Uterus (tissue), 4 donors: ENCODE results near the gene MAP3K7. TPM values are rescaled to one million over a fixed set of nuclear protein-coding genes. Genes with fewer than 3 reads are reported as not detected.

Source experiments
- DNase-seq, 2 donors: peaks; one replicate each; pipeline ENCODE4 v3.0.0-alpha.2; 2019 to 2020
- H3K27ac ChIP-seq, 2 donors: fragments of 200-600 bp; sonication (generic); 1 replicate in 1 of 2; 2 replicates in 1 of 2; pipeline ENCODE4 v1.5.1; 2016 to 2018
- H3K27me3 ChIP-seq, 2 donors: fragments of 200-600 bp; sonication (generic); one replicate each; pipeline ENCODE4 v1.5.1; 2018 to 2019; ENCODE audit warnings: control low read depth in 1 of 2
- H3K36me3 ChIP-seq, 2 donors: fragments of 200-600 bp; sonication (generic); one replicate each; pipeline ENCODE4 v1.5.1; 2019; ENCODE audit warnings: control low read depth in 1 of 2
- H3K4me1 ChIP-seq, 2 donors: fragments of 200-600 bp; sonication (generic); one replicate each; pipeline ENCODE4 v1.5.1; 2018 to 2019; ENCODE audit warnings: control low read depth in 1 of 2
- H3K4me3 ChIP-seq, 2 donors: fragments of 200-600 bp; sonication (generic); 1 replicate in 1 of 2; 2 replicates in 1 of 2; pipeline ENCODE4 v1.5.1; 2018 to 2019; ENCODE audit warnings: mild to moderate bottlenecking in 1 of 2
- H3K9me3 ChIP-seq, 2 donors: fragments of 200-600 bp; sonication (generic); one replicate each; pipeline ENCODE4 v1.5.1; 2019; ENCODE audit warnings: control low read depth in 1 of 2
- POLR2A ChIP-seq, 2 donors: fragments of 450-650 bp; IDR thresholded peaks; one replicate each; pipeline ENCODE4 v1.6.1; 2016; ENCODE audit warnings: antibody characterized with exemption in 2 of 2, mild to moderate bottlenecking in 1 of 2, moderate library complexity in 1 of 2
- intact Hi-C: fragments of 100-400 bp; cut with DNase I; formaldehyde crosslinking; loops from one replicate; pipeline ENCODE4 v1.15.1; 2023; ENCODE audit warnings: low total_unique reads
- total RNA-seq, 4 donors: library from RNA; depleted of rRNA in 3 of 4; stranded (reverse); fragments of >200 nt in 3 of 4; gene quantifications; one replicate each; pipeline versions ENCODE4 v1.1.0 to v1.2.4, GENCODE V29; 2014 to 2023
- TF ChIP-seq, protein P1 (sequence below), 4 experiments: fragments of 200-600 bp in 2 of 4; fragments of 450-650 bp in 2 of 4; sonication (generic) in 2 of 4; IDR thresholded peaks; one replicate each; pipeline ENCODE4 v1.5.1; 2016 to 2019; ENCODE audit warnings: antibody characterized with exemption in 4 of 4, mild to moderate bottlenecking in 2 of 4, moderate library complexity in 1 of 4
- donor health status: DM: yes; HTN: yes; CAD: no.

Gene MAP3K7
- total RNA-seq, 4 donors from 2014 or later: 19.7 to 56.8 (median 27.7) TPM

DNA sequence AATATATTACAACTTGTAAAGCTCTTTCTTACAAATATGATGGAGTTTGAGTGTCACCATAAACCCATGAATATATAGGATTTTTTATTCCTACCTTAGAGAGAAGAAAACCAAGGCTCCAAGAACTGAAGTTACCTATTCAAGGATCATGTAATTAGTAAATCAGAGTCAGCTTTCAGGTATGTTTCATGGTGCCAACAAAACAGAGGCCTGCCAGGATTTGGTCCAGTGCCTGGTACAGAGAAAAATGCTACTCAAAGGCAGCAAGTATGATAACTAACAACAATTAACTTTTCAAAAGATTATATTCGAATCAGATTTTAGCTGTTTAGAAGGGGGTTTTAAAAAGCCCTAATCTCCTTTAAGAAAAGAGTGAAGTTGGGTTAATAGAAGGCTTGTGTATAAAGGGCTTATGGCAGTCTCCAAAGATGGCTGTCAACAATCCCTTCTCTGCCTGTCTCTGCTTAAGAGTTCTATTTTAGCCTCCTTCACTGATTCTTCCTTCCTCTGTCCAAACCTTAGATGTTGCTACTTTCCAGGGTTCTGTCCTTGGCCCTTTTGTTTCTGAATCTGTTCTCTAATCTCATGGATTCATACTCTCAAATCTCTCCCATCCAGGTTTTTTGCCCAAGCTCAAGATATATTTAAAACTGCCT is 7.8 kb downstream of the MAP3K7 start:
- Histone ChIP-seq H3K27ac (no peak overlapping the region), H3K9me3 (no peaks in the 10 kb centered on the region), H3K4me3 (no peak overlapping the region), H3K27me3 (no peaks in the 10 kb centered on the region), H3K4me1 (peaks cover 0 to 9% of the 10 kb centered on the region in 2 donors), H3K36me3 (no peaks in the 10 kb centered on the region)
- TF ChIP-seq POLR2A (IDR thresholded peaks at IDR 0.05): no peak
- TF ChIP-seq, protein P1, sequence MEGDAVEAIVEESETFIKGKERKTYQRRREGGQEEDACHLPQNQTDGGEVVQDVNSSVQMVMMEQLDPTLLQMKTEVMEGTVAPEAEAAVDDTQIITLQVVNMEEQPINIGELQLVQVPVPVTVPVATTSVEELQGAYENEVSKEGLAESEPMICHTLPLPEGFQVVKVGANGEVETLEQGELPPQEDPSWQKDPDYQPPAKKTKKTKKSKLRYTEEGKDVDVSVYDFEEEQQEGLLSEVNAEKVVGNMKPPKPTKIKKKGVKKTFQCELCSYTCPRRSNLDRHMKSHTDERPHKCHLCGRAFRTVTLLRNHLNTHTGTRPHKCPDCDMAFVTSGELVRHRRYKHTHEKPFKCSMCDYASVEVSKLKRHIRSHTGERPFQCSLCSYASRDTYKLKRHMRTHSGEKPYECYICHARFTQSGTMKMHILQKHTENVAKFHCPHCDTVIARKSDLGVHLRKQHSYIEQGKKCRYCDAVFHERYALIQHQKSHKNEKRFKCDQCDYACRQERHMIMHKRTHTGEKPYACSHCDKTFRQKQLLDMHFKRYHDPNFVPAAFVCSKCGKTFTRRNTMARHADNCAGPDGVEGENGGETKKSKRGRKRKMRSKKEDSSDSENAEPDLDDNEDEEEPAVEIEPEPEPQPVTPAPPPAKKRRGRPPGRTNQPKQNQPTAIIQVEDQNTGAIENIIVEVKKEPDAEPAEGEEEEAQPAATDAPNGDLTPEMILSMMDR (IDR thresholded peaks at IDR 0.05): no peak
- DNase-seq: no peak
- intact Hi-C loops: no loop called here

DNA sequence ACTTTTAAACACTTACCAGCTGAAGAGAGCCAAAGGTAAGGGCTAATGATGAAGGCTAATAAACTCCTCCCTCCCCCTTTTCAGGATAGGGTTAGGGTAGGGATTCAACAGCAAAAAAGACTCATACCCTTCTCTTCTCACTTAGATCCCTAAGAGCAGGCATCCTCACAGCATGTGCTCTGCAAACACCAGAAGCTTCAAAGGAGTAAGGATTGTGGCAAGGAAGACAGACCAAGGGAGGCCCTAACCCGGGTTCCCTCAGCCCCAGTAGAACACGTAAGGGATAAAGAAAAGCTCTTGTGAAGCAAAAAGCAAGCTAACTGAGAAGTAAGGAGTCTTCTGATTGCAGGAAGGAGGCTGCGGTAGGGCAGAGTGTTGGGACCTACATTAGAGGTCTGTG is 11.6 kb downstream of the MAP3K7 start:
- Histone ChIP-seq H3K9me3 (no peaks in the 10 kb centered on the region), H3K36me3 (no peaks in the 10 kb centered on the region), H3K27ac (no peak overlapping the region), H3K4me3 (no peak overlapping the region), H3K27me3 (no peaks in the 10 kb centered on the region), H3K4me1 (no peaks in the 10 kb centered on the region)
- no peak for DNase-seq
- no peak for TF ChIP-seq POLR2A (IDR thresholded peaks at IDR 0.05)
- TF ChIP-seq, protein P1 (IDR thresholded peaks at IDR 0.05): no peak
- intact Hi-C loops: no loop called here

DNA sequence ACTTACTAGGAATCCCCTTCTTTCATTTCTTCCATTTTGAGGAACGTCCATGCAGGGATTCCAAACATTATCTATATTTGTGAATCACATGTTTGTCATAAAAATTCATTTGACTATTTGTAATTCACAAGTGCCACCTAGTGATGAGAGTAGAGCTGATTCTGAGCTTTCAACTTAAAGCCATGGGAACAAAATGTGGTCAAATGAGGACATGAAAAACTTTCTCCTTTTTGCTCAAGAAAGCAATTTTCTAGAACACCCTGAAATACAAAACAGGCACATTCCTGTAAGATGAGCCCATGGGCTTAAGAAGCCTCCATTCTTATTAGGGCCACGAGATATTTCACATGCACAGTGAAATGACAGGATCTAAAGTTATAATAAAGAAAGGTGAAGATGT is 12.3 kb downstream of the MAP3K7 start:
- H3K4me3 ChIP-seq: no peak overlapping the region
- no peak for TF ChIP-seq POLR2A (IDR thresholded peaks at IDR 0.05)
- TF ChIP-seq, protein P1 (IDR thresholded peaks at IDR 0.05): no peak
- intact Hi-C loops: no loop called here
- H3K36me3 ChIP-seq: no peaks in the 10 kb centered on the region
- H3K9me3 ChIP-seq: no peaks in the 10 kb centered on the region
- H3K27ac ChIP-seq: no peak overlapping the region
- H3K4me1 ChIP-seq: no peaks in the 10 kb centered on the region
- H3K27me3 ChIP-seq: no peaks in the 10 kb centered on the region
- DNase-seq: no peak

DNA sequence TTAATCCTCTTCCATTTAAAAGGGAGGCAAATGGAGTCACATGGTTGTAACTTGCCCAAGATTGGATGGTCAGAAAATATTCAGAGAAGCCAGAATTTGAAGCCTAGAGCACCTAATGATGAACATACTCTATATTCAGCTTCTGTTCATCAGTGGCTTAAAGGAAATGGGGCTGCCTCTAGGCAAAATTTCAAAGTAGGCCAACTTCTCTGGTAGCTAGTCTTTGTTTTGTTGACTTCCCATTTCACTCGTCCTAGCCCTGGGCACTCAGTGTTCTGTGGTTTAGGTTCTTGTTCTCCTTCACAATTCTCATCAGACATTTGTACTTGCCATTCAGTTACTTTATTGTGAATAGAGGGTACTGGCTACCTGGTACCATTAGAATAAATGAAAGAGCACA is 13.2 kb downstream of the MAP3K7 start:
- Histone ChIP-seq H3K4me1 (no peaks in the 10 kb centered on the region), H3K27me3 (no peaks in the 10 kb centered on the region), H3K27ac (no peak overlapping the region), H3K9me3 (no peaks in the 10 kb centered on the region), H3K4me3 (no peak overlapping the region), H3K36me3 (no peaks in the 10 kb centered on the region)
- TF ChIP-seq, protein P1 (IDR thresholded peaks at IDR 0.05): no peak
- no peak for TF ChIP-seq POLR2A (IDR thresholded peaks at IDR 0.05)
- intact Hi-C loops: no loop called here
- DNase-seq: no peak

DNA sequence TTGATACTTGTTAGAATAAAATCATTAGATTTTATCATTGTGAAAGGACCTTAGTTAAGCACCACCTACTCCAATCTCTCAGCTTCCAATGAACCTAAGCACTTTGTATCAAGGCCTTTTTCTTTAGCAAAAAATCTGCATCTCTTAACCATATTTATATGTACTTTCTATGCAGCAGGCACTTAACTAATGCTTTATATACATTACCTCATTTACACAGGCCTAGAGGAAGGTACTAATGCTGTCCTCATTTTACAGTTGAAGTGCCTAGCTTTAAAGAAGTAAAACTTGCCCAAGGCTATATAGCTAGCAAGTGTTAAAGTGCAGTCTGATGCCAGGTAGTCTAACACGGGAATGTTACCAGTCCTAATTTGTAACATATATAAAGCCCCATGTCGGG is 14.0 kb downstream of the MAP3K7 start:
- intact Hi-C loops: no loop called here

More for the DNA sequence above, 14.0 kb downstream of the MAP3K7 start:
- Histone ChIP-seq H3K27ac (no peak overlapping the region), H3K4me1 (no peaks in the 10 kb centered on the region), H3K4me3 (no peak overlapping the region), H3K9me3 (no peaks in the 10 kb centered on the region), H3K36me3 (no peaks in the 10 kb centered on the region), H3K27me3 (no peaks in the 10 kb centered on the region)
- TF ChIP-seq POLR2A (IDR thresholded peaks at IDR 0.05): no peak
- TF ChIP-seq, protein P1 (IDR thresholded peaks at IDR 0.05): no peak
- no peak for DNase-seq
